ENCODE data around the gene AKAP6.

DNA sequence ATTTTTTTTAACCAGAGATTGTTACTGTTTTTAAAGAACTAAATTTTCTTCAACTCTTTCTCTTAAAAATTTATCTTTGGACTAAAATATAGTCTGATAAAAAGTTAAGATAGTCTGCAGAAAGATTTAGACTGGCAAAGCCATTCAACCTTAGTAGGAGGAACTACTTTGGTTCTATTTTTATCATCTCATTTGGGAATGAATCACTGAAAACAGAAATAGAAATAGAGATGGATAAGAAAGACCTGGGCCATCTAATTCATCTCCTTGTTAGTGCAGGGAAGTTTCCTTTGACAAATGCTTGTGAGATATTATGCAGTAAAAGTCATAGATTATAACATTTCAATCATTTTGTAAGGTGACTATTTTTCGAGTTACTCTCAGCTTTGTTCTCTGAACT lies 346.3 kb downstream of the AKAP6 start:
- TF ChIP-seq, protein P1, sequence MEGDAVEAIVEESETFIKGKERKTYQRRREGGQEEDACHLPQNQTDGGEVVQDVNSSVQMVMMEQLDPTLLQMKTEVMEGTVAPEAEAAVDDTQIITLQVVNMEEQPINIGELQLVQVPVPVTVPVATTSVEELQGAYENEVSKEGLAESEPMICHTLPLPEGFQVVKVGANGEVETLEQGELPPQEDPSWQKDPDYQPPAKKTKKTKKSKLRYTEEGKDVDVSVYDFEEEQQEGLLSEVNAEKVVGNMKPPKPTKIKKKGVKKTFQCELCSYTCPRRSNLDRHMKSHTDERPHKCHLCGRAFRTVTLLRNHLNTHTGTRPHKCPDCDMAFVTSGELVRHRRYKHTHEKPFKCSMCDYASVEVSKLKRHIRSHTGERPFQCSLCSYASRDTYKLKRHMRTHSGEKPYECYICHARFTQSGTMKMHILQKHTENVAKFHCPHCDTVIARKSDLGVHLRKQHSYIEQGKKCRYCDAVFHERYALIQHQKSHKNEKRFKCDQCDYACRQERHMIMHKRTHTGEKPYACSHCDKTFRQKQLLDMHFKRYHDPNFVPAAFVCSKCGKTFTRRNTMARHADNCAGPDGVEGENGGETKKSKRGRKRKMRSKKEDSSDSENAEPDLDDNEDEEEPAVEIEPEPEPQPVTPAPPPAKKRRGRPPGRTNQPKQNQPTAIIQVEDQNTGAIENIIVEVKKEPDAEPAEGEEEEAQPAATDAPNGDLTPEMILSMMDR (IDR thresholded peaks at IDR 0.05; ENCODE audit: insufficient read depth, low read depth, low read length) = no peak
- TF ChIP-seq EZH2 (IDR thresholded peaks at IDR 0.05; ENCODE audit: insufficient read depth, low read length) = no peak
